ENCODE measurements around the gene ANO1. TPM values are rescaled to one million over a fixed set of nuclear protein-coding genes. Genes with fewer than 3 reads are reported as not detected.

Gene ANO1
- total and polyA plus RNA-seq, 4 donors, result 7.8 to 64.8 (median 32.2) TPM

GRCh38 chr11:70067036-70067435 lies 11.1 kb upstream of the ANO1 start:
- TF ChIP-seq NR2F2 (IDR thresholded peaks at IDR 0.05), result no peak
- no peak for TF ChIP-seq ZBTB33 (IDR thresholded peaks at IDR 0.05)
- no peak for TF ChIP-seq MAX (IDR thresholded peaks at IDR 0.05)
- TF ChIP-seq CTCF (IDR thresholded peaks at IDR 0.05; ENCODE audit: low read depth, low read length, missing input control), result no peak
- TF ChIP-seq SP1 (IDR thresholded peaks at IDR 0.05), result no peak
- no peak for TF ChIP-seq HNF4A (conservative IDR thresholded peaks at IDR 0.05)
- no peak for TF ChIP-seq FOXA1 (IDR thresholded peaks at IDR 0.05)
- no peak for TF ChIP-seq YY1 (IDR thresholded peaks at IDR 0.05)
- no peak for TF ChIP-seq TAF1 (conservative IDR thresholded peaks at IDR 0.05)
- TF ChIP-seq JUND (IDR thresholded peaks at IDR 0.05), result no peak
- no peak for TF ChIP-seq GABPA (IDR thresholded peaks at IDR 0.05 in 1 of 2, conservative IDR thresholded peaks at IDR 0.05 in 1 of 2)
- TF ChIP-seq FOXA2 (IDR thresholded peaks at IDR 0.05), result no peak
- no peak for TF ChIP-seq ATF3 (IDR thresholded peaks at IDR 0.05)
- no peak overlapping the region for H3K27ac ChIP-seq (ENCODE audit: low read depth in 1 of 2, low read length in 2 of 2)
- no peaks in the 10 kb centered on the region for H3K27me3 ChIP-seq (ENCODE audit: control insufficient read depth in 4 of 4, insufficient read depth in 4 of 4, low read length in 3 of 4)
- peak; percentile 17 for DNase-seq (ENCODE audit: low spot score)
- H3K4me3 ChIP-seq (ENCODE audit: low read depth in 1 of 3, low read length in 3 of 3), result no peak overlapping the region
- peaks cover 0 to 6% (median 2%) of the 10 kb centered on the region in 4 donors for H3K4me1 ChIP-seq (ENCODE audit: control insufficient read depth in 4 of 4, insufficient read depth in 4 of 4, low read length in 3 of 4)
- H3K36me3 ChIP-seq (ENCODE audit: control insufficient read depth in 4 of 4, insufficient read depth in 3 of 4, low read depth in 1 of 4, low read length in 3 of 4), result no peaks in the 10 kb centered on the region
- H3K9me3 ChIP-seq (ENCODE audit: control insufficient read depth in 4 of 4, low read length in 3 of 4), result no peaks in the 10 kb centered on the region
- H3K9ac ChIP-seq (ENCODE audit: low read depth in 1 of 2, low read length in 2 of 2), result no peak overlapping the region
- 94% methylated on average over 8 of the region's 8 CpGs for WGBS

GRCh38 chr11:70067591-70068341 lies 10.4 kb upstream of the ANO1 start:
- H3K9ac ChIP-seq (ENCODE audit: low read depth in 1 of 2, low read length in 2 of 2), result no peak overlapping the region
- H3K27me3 ChIP-seq (ENCODE audit: control insufficient read depth in 4 of 4, insufficient read depth in 4 of 4, low read length in 3 of 4), result no peaks in the 10 kb centered on the region
- H3K27ac ChIP-seq (ENCODE audit: low read depth in 1 of 2, low read length in 2 of 2), result no peak overlapping the region
- H3K36me3 ChIP-seq (ENCODE audit: control insufficient read depth in 4 of 4, insufficient read depth in 3 of 4, low read depth in 1 of 4, low read length in 3 of 4), result no peaks in the 10 kb centered on the region
- H3K9me3 ChIP-seq (ENCODE audit: control insufficient read depth in 4 of 4, low read length in 3 of 4), result no peaks in the 10 kb centered on the region
- H3K4me1 ChIP-seq (ENCODE audit: control insufficient read depth in 4 of 4, insufficient read depth in 4 of 4, low read length in 3 of 4), result peaks cover 0 to 6% (median 2%) of the 10 kb centered on the region in 4 donors
- WGBS, result 59% methylated on average over 20 of the region's 20 CpGs
- peak; percentile 31 for DNase-seq (ENCODE audit: low spot score)
- TF ChIP-seq NR2F2 (IDR thresholded peaks at IDR 0.05), result peak; percentile 18
- no peak for TF ChIP-seq CTCF (IDR thresholded peaks at IDR 0.05; ENCODE audit: low read depth, low read length, missing input control)
- TF ChIP-seq REST (IDR thresholded peaks at IDR 0.05), result no peak
- no peak for TF ChIP-seq HNF4G (IDR thresholded peaks at IDR 0.05)
- TF ChIP-seq RXRA (IDR thresholded peaks at IDR 0.05), result no peak
- no peak for TF ChIP-seq ZBTB33 (IDR thresholded peaks at IDR 0.05)
- no peak for TF ChIP-seq MAX (IDR thresholded peaks at IDR 0.05)
- TF ChIP-seq HNF4A (conservative IDR thresholded peaks at IDR 0.05), result peak; percentile 17 to 40
- no peak overlapping the region for H3K4me3 ChIP-seq (ENCODE audit: low read depth in 1 of 3, low read length in 3 of 3)

Measured in liver (tissue), 9 donors.